Body of pancreas (tissue), 4 donors: ENCODE measurements around the gene TMEM132C.

Experiments
- POLR2A ChIP-seq, 3 donors: fragments of 450-650 bp; IDR thresholded peaks; one replicate each; pipeline ENCODE4 v1.6.1; 2016; ENCODE audit warnings: antibody characterized with exemption in 3 of 3, mild to moderate bottlenecking in 2 of 3
- TF ChIP-seq, protein P1 (sequence below), 7 experiments: fragments of 450-650 bp in 4 of 7; fragments of 200-600 bp in 3 of 7; sonication (generic) in 3 of 7; IDR thresholded peaks; one replicate each; pipeline ENCODE4 v1.5.1; 2016 to 2019; ENCODE audit warnings: antibody characterized with exemption in 7 of 7

DNA sequence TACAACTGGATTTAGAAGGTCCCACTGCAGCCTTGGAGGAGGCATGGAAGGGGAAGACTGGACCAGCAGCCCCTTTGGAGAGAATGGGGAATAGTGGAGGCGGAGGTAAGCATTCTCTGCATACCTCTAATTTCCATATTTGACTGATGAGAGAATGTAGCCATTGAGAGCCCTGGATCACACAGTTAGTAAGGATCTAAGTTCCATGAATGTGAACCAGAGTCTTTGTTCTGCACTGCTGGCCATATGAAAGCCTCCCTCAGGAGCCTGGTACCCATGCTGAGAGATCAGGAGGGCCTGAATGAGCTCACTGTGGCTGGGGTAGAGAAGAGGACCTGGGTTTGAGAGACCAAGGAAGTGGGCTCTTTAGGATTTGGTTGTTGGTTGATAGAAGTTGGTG lies 192.1 kb downstream of the TMEM132C start:
- TF ChIP-seq, protein P1, sequence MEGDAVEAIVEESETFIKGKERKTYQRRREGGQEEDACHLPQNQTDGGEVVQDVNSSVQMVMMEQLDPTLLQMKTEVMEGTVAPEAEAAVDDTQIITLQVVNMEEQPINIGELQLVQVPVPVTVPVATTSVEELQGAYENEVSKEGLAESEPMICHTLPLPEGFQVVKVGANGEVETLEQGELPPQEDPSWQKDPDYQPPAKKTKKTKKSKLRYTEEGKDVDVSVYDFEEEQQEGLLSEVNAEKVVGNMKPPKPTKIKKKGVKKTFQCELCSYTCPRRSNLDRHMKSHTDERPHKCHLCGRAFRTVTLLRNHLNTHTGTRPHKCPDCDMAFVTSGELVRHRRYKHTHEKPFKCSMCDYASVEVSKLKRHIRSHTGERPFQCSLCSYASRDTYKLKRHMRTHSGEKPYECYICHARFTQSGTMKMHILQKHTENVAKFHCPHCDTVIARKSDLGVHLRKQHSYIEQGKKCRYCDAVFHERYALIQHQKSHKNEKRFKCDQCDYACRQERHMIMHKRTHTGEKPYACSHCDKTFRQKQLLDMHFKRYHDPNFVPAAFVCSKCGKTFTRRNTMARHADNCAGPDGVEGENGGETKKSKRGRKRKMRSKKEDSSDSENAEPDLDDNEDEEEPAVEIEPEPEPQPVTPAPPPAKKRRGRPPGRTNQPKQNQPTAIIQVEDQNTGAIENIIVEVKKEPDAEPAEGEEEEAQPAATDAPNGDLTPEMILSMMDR (IDR thresholded peaks at IDR 0.05) = no peak
- TF ChIP-seq POLR2A (IDR thresholded peaks at IDR 0.05) = no peak
